SK-N-SH (cell line): Measurements from ENCODE around the gene BCAS3. TPM values are rescaled to one million over a fixed set of nuclear protein-coding genes. Genes with fewer than 3 reads are reported as not detected.

Experiments used
- CTCF ChIA-PET: fragments of 300-600, 350-600 bp; formaldehyde crosslinking; extraction: SDS; loops from one replicate; lab custom pipeline; 2021; lab: Yijun Ruan, JAX
- POLR2A ChIA-PET: fragments of 350-600 bp; sonication (Branson Sonifier 250); formaldehyde crosslinking; extraction: SDS; loops from one replicate; lab custom pipeline; 2020; ENCODE audit warnings: antibody characterized with exemption, inconsistent platforms; lab: Yijun Ruan, JAX
- DNase-seq: peaks from one replicate; pipeline ENCODE4 v3.0.0; 2012
- H2AFZ ChIP-seq: fragments of 200-600 bp; sonication (generic); 2 replicates; pipeline ENCODE4 v1.8.1; 2016; ENCODE audit warnings: antibody characterized with exemption, mild to moderate bottlenecking, low read depth
- H3F3A ChIP-seq: fragments of 200-600 bp; sonication (generic); replicated peaks from 2 replicates; pipeline ENCODE3; 2016; ENCODE audit warnings: antibody characterized with exemption, mild to moderate bottlenecking; ENCODE audit not compliant: insufficient read depth
- H3K27ac ChIP-seq, 2 experiments: fragments of 200-500 bp in 1 of 2; fragments of 200-600 bp in 1 of 2; sonication (Bioruptor generic) in 1 of 2; sonication (generic), shearing (Covaris generic) in 1 of 2; 2 replicates each; pipeline versions ENCODE4 v1.5.1 to v1.6.1; 2014 to 2016; ENCODE audit warnings: low read depth in 2 of 2, inconsistent platforms in 1 of 2, low read length in 1 of 2, mild to moderate bottlenecking in 1 of 2, mixed read lengths in 1 of 2
- H3K27me3 ChIP-seq: fragments of 200-600 bp; sonication (generic), shearing (Covaris generic); 2 replicates; pipeline ENCODE4 v1.6.1; 2016; ENCODE audit warnings: mixed run types; ENCODE audit not compliant: insufficient read depth
- H3K36me3 ChIP-seq, 2 experiments: fragments of 200-500 bp in 1 of 2; fragments of 200-600 bp in 1 of 2; sonication (Bioruptor generic) in 1 of 2; sonication (generic) in 1 of 2; replicated peaks in 1 of 2; 2 replicates each; pipeline versions ENCODE3 to v1.5.1; 2014 to 2016; ENCODE audit warnings: low read length in 1 of 2, mild to moderate bottlenecking in 1 of 2; ENCODE audit not compliant: insufficient read depth in 2 of 2, control insufficient read depth in 1 of 2
- H3K4me1 ChIP-seq, 2 experiments: fragments of 200-500 bp in 1 of 2; fragments of 200-600 bp in 1 of 2; sonication (Bioruptor generic) in 1 of 2; sonication (generic), shearing (Covaris generic) in 1 of 2; 2 replicates each; pipeline versions ENCODE4 v1.5.1 to v1.6.1; 2014 to 2016; ENCODE audit warnings: low read depth in 1 of 2, low read length in 1 of 2, mixed run types in 1 of 2; ENCODE audit not compliant: insufficient read depth in 2 of 2, control insufficient read depth in 1 of 2
- H3K4me2 ChIP-seq: fragments of 200-600 bp; sonication (generic), shearing (Covaris generic); 2 replicates; pipeline ENCODE4 v1.6.1; 2017; ENCODE audit warnings: mixed run types
- H3K4me3 ChIP-seq, 2 experiments: fragments of 200-500 bp in 1 of 2; fragments of 200-600 bp in 1 of 2; sonication (Bioruptor generic) in 1 of 2; sonication (generic), shearing (Covaris generic) in 1 of 2; 2 replicates each; pipeline versions ENCODE4 v1.5.1 to v1.8.1; 2014 to 2016; ENCODE audit warnings: low read depth in 2 of 2, inconsistent platforms in 1 of 2, low read length in 1 of 2, mild to moderate bottlenecking in 1 of 2, mixed read lengths in 1 of 2, moderate library complexity in 1 of 2
- H3K79me2 ChIP-seq: fragments of 200-600 bp; sonication (generic); 2 replicates; pipeline ENCODE4 v1.8.1; 2017; ENCODE audit warnings: mild to moderate bottlenecking; ENCODE audit not compliant: insufficient read depth
- H3K9ac ChIP-seq: fragments of 200-600 bp; sonication (generic); 2 replicates; pipeline ENCODE4 v1.6.1; 2017; ENCODE audit warnings: mixed run types
- H3K9me2 ChIP-seq: fragments of 200-600 bp; sonication (generic); 2 replicates; pipeline ENCODE4 v1.6.1; 2017; ENCODE audit warnings: mixed run types
- H3K9me3 ChIP-seq: fragments of 200-600 bp; sonication (generic); 2 replicates; pipeline ENCODE4 v1.6.1; 2017; ENCODE audit warnings: mixed run types, mild to moderate bottlenecking, moderate library complexity
- H4K20me1 ChIP-seq: fragments of 200-600 bp; sonication (generic); 2 replicates; pipeline ENCODE4 v1.6.1; 2017; ENCODE audit warnings: mild to moderate bottlenecking, mixed run types; ENCODE audit not compliant: insufficient read depth
- CTCF ChIP-seq: fragments of 200-600 bp; sonication (generic); IDR thresholded peaks from 2 replicates; pipeline ENCODE4 v1.6.1; 2017; ENCODE audit warnings: antibody characterized with exemption, mild to moderate bottlenecking, moderate library complexity
- EZH2phosphoT487 ChIP-seq: fragments of 200-600 bp; sonication (generic); IDR thresholded peaks from 2 replicates; pipeline ENCODE4 v1.6.1; 2017; ENCODE audit warnings: low read depth, mixed run types, mild to moderate bottlenecking, antibody characterized with exemption, moderate library complexity, borderline replicate concordance
- FOXJ3 ChIP-seq: sonication (generic); formaldehyde crosslinking; IDR thresholded peaks from 2 replicates; pipeline ENCODE4 v1.5.1; 2020; ENCODE audit warnings: mild to moderate bottlenecking, missing genetic modification reagents
- GABPA ChIP-seq: IDR thresholded peaks from 2 replicates; pipeline ENCODE4 v1.4.0; 2012; ENCODE audit warnings: low read depth, mild to moderate bottlenecking
- GATA2 ChIP-seq: sonication (generic); formaldehyde crosslinking; IDR thresholded peaks from 2 replicates; pipeline ENCODE4 v1.5.0; 2020; ENCODE audit warnings: mild to moderate bottlenecking, missing genetic modification reagents
- IRF3 ChIP-seq: fragments of 150-350 bp; IDR thresholded peaks from 2 replicates; pipeline ENCODE4 v1.6.1; 2016; ENCODE audit warnings: mild to moderate bottlenecking, low read depth, low read length
- MAX ChIP-seq: IDR thresholded peaks from 2 replicates; pipeline ENCODE4 v1.4.0; 2012; ENCODE audit warnings: low read depth
- RAD21 ChIP-seq: IDR thresholded peaks from 2 replicates; pipeline ENCODE4 v1.6.1; 2012; ENCODE audit warnings: mild to moderate bottlenecking, low read length
- RCOR1 ChIP-seq: fragments of 150-350 bp; IDR thresholded peaks from 2 replicates; pipeline ENCODE4 v1.6.1; 2017; ENCODE audit warnings: antibody characterized with exemption, low read length
- RFX5 ChIP-seq: IDR thresholded peaks from 2 replicates; pipeline ENCODE4 v1.6.1; 2012; ENCODE audit warnings: mild to moderate bottlenecking, improper control_type of control experiment, low read length
- TCF12 ChIP-seq: IDR thresholded peaks from 2 replicates; pipeline ENCODE4 v1.4.0; 2012
- WGBS: methylation state at CpG from one replicate; pipeline ENCODE4 v1.1.6; 2017; ENCODE audit warnings: low lambda C conversion rate; 5-methylcytosine and 5-hydroxymethylcytosine counted together
- polyA plus RNA-seq, 3 experiments: library from polyadenylated mRNA; depleted of rRNA; stranded (reverse); fragments of >200 nt; gene quantifications; 2 replicates each; pipeline ENCODE4 v1.2.3, GENCODE V29; 2012
- TF ChIP-seq, protein P1 (sequence below): IDR thresholded peaks from 2 replicates; pipeline ENCODE4 v1.4.0; 2012; ENCODE audit warnings: low read depth, borderline replicate concordance

Gene BCAS3
- polyA plus RNA-seq, 1 of the 3 experiments (the other 2 are of a cell fraction): 5.9 TPM

GRCh38 chr17:61232871-61233270 lies 555.2 kb downstream of the BCAS3 start:
- no peak for DNase-seq

More at GRCh38 chr17:61232871-61233270, 555.2 kb downstream of the BCAS3 start:
- Histone ChIP-seq H3K9me3 (no peaks in the 10 kb centered on the region), H3K27ac (no peak overlapping the region), H3K4me2 (no peak overlapping the region)
- CTCF ChIA-PET: interaction anchor here (0.7 to 1.9 kb wide), 4 partner anchors 11 to 28 kb away, joined by 3 to 4 read pairs (median 4); no protein-coding TSS in a partner anchor
- TF ChIP-seq FOXJ3 (CRISPR knock-in tag): no peak
- no peak for TF ChIP-seq RCOR1
- TF ChIP-seq GATA2: no peak
- TF ChIP-seq RAD21: no peak
- TF ChIP-seq RFX5: no peak
- TF ChIP-seq TCF12: no peak
- no peak for TF ChIP-seq CTCF
- no peak for TF ChIP-seq IRF3
- TF ChIP-seq MAX: no peak
- TF ChIP-seq GABPA: no peak
- TF ChIP-seq EZH2phosphoT487: no peak
- TF ChIP-seq, protein P1, sequence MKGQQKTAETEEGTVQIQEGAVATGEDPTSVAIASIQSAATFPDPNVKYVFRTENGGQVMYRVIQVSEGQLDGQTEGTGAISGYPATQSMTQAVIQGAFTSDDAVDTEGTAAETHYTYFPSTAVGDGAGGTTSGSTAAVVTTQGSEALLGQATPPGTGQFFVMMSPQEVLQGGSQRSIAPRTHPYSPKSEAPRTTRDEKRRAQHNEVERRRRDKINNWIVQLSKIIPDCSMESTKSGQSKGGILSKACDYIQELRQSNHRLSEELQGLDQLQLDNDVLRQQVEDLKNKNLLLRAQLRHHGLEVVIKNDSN: no peak
- TF ChIP-seq, all 33 proteins: peak for 0
- H3F3A ChIP-seq: no peaks in the 10 kb centered on the region
- no peaks in the 10 kb centered on the region for H3K36me3 ChIP-seq
- no peaks in the 10 kb centered on the region for H3K79me2 ChIP-seq
- POLR2A ChIA-PET: no interaction called here
- no peaks in the 10 kb centered on the region for H4K20me1 ChIP-seq
- H2AFZ ChIP-seq: no peak overlapping the region
- no peak overlapping the region for H3K9ac ChIP-seq
- no peaks in the 10 kb centered on the region for H3K9me2 ChIP-seq
- H3K27me3 ChIP-seq: no peaks in the 10 kb centered on the region
- no peak overlapping the region for H3K4me3 ChIP-seq
- peaks cover 7 to 8% of the 10 kb centered on the region in 2 experiments; a peak in 3 of 4 replicates for H3K4me1 ChIP-seq
- 96% methylated on average over 3 of the region's 3 CpGs for WGBS
